HepG2 (cell line): Measurements from ENCODE around the gene PLD3. TPM values are rescaled to one million over a fixed set of nuclear protein-coding genes. Genes with fewer than 3 reads are reported as not detected.

Source experiments
- ATAC-seq: fragments of 200-7000 bp; cut with Tn5 transposase; 3 replicates; pipeline ENCODE4 v1.9.1; 2020; ENCODE audit warnings: mild to moderate bottlenecking, moderate library complexity
- BruUV-seq: library from RNA; stranded (reverse); fragments of 400-500 nt; replicated peaks from 2 replicates; lab custom pipeline; 2021; lab: Mats Ljungman, UMichigan
- CTCF ChIA-PET: fragments of 300-600 bp; formaldehyde crosslinking; extraction: SDS; loops from one replicate; lab custom pipeline; 2021; ENCODE audit warnings: low total read pairs, inconsistent platforms, low intra/inter-chr PET ratio; lab: Yijun Ruan, JAX
- POLR2A ChIA-PET: fragments of 350-600 bp; sonication (Branson Sonifier 250); formaldehyde crosslinking; loops from one replicate; lab custom pipeline; 2020; ENCODE audit warnings: antibody characterized with exemption, inconsistent platforms; lab: Yijun Ruan, JAX
- DNase-seq: peaks from one replicate; pipeline ENCODE4 v3.0.0-alpha.2; 2015; ENCODE audit warnings: low spot score
- FAIRE-seq: peaks from 3 replicates; lab custom pipeline; 2011; peaks lifted over from hg19 to GRCh38; lab: Jason Lieb, UNC
- H2AFZ ChIP-seq: one replicate; pipeline ENCODE4 v1.6.1; 2011; ENCODE audit warnings: low read length, inconsistent platforms
- H3K27ac ChIP-seq: fragments of 300-600 bp; 3 replicates; pipeline ENCODE4 v1.8.0; 2011; ENCODE audit warnings: mixed run types, mild to moderate bottlenecking, mixed read lengths, low read length, inconsistent platforms; ENCODE audit not compliant: insufficient read depth; ENCODE audit errors: extremely low read length
- H3K27me3 ChIP-seq, 2 experiments: fragments of 200-600 bp in 1 of 2; 2 replicates in 1 of 2; 3 replicates in 1 of 2; pipeline versions ENCODE4 v1.6.0 to v1.8.0; 2011; ENCODE audit warnings: low read length in 2 of 2, mild to moderate bottlenecking in 2 of 2, moderate library complexity in 2 of 2, inconsistent platforms in 1 of 2; ENCODE audit not compliant: insufficient read depth in 2 of 2, control insufficient read depth in 1 of 2
- H3K36me3 ChIP-seq, 2 experiments: fragments of 200-600 bp in 1 of 2; replicated peaks in 1 of 2; 2 replicates in 1 of 2; 3 replicates in 1 of 2; pipeline versions ENCODE4 v1.5.1 to v1.8.0; 2011; ENCODE audit warnings: low read length in 2 of 2, inconsistent platforms in 1 of 2; ENCODE audit not compliant: insufficient read depth in 2 of 2, control insufficient read depth in 1 of 2
- H3K4me1 ChIP-seq: 2 replicates; pipeline ENCODE4 v1.5.1; 2012; ENCODE audit warnings: low read length, inconsistent platforms; ENCODE audit not compliant: insufficient read depth
- H3K4me2 ChIP-seq: 2 replicates; pipeline ENCODE4 v1.6.0; 2011; ENCODE audit warnings: low read depth, low read length, inconsistent platforms
- H3K4me3 ChIP-seq, 3 experiments: fragments of 200-600 bp in 1 of 3; sonication (generic), shearing (Covaris generic) in 1 of 3; replicated peaks in 1 of 3; 2 replicates each; pipeline ENCODE4 v1.5.1; 2011 to 2016; ENCODE audit warnings: low read length in 3 of 3, inconsistent platforms in 2 of 3, low read depth in 2 of 3, mild to moderate bottlenecking in 2 of 3, control low read depth in 1 of 3, mixed read lengths in 1 of 3; ENCODE audit not compliant: insufficient read depth in 1 of 3
- H3K79me2 ChIP-seq: one replicate; pipeline ENCODE4 v1.6.1; 2011; ENCODE audit warnings: low read length, inconsistent platforms; ENCODE audit not compliant: insufficient read depth
- H3K9ac ChIP-seq: 2 replicates; pipeline ENCODE4 v1.6.0; 2011; ENCODE audit warnings: mild to moderate bottlenecking, low read depth, low read length, inconsistent platforms; ENCODE audit not compliant: insufficient read depth
- H3K9me3 ChIP-seq: 2 replicates; pipeline ENCODE4 v1.5.1; 2012; ENCODE audit warnings: mild to moderate bottlenecking, low read length
- H4K20me1 ChIP-seq: 2 replicates; pipeline ENCODE4 v1.6.0; 2011; ENCODE audit warnings: inconsistent platforms, mild to moderate bottlenecking, low read length, moderate library complexity; ENCODE audit not compliant: insufficient read depth
- ATF5 ChIP-seq: sonication (generic); formaldehyde crosslinking; IDR thresholded peaks from 2 replicates; pipeline ENCODE4 v1.4.0; 2020; ENCODE audit warnings: mild to moderate bottlenecking, low read depth, missing genetic modification reagents
- BRCA1 ChIP-seq: sonication (generic); formaldehyde crosslinking; IDR thresholded peaks from 2 replicates; pipeline ENCODE4 v1.4.0; 2020; ENCODE audit warnings: missing genetic modification reagents
- CCAR2 ChIP-seq: fragments of 200-400 bp; formaldehyde crosslinking; optimal IDR thresholded peaks from 2 replicates; pipeline ENCODE3; 2018; ENCODE audit warnings: low read depth, mild to moderate bottlenecking, low read length, moderate library complexity
- DNMT1 ChIP-seq: sonication (generic); formaldehyde crosslinking; IDR thresholded peaks from 2 replicates; pipeline ENCODE4 v1.5.1; 2020; ENCODE audit warnings: mild to moderate bottlenecking, missing genetic modification reagents
- FOSL2 ChIP-seq: sonication (generic); formaldehyde crosslinking; IDR thresholded peaks from 2 replicates; pipeline ENCODE4 v1.4.0; 2020; ENCODE audit warnings: missing genetic modification reagents
- HNRNPK ChIP-seq: fragments of 200-400 bp; formaldehyde crosslinking; IDR thresholded peaks from 2 replicates; pipeline ENCODE4 v1.6.1; 2018; ENCODE audit warnings: low read length, low read depth, moderate library complexity, mild to moderate bottlenecking; ENCODE audit not compliant: poor library complexity, severe bottlenecking
- LCORL ChIP-seq, 2 experiments: fragments of 450-650 bp in 1 of 2; sonication (generic) in 1 of 2; formaldehyde crosslinking in 1 of 2; IDR thresholded peaks; 2 replicates each; pipeline versions ENCODE4 v1.5.0 to v1.6.1; 2017 to 2020; ENCODE audit warnings: antibody characterized with exemption in 1 of 2, missing genetic modification reagents in 1 of 2
- NCOA5 ChIP-seq: sonication (generic); formaldehyde crosslinking; IDR thresholded peaks from 2 replicates; pipeline ENCODE4 v1.4.0; 2020; ENCODE audit warnings: missing genetic modification reagents
- POLR2G ChIP-seq: fragments of 200-400 bp; formaldehyde crosslinking; IDR thresholded peaks from 2 replicates; pipeline ENCODE4 v1.6.1; 2018; ENCODE audit warnings: mild to moderate bottlenecking, low read depth, low read length, moderate library complexity
- SUZ12 ChIP-seq: fragments of 150-350 bp; IDR thresholded peaks from 2 replicates; pipeline ENCODE4 v1.6.1; 2014; ENCODE audit warnings: low read depth, low read length
- U2AF2 ChIP-seq: fragments of 200-400 bp; formaldehyde crosslinking; IDR thresholded peaks from 2 replicates; pipeline ENCODE4 v1.6.1; 2017; ENCODE audit warnings: low read depth, mild to moderate bottlenecking, low read length
- ZNF430 ChIP-seq: sonication (generic); formaldehyde crosslinking; IDR thresholded peaks from 2 replicates; pipeline ENCODE4 v1.9.0; 2021; ENCODE audit warnings: mild to moderate bottlenecking, missing genetic modification reagents
- ZNF850 ChIP-seq: sonication (generic); formaldehyde crosslinking; conservative IDR thresholded peaks from 2 replicates; pipeline ENCODE4 v1.9.0; 2021; ENCODE audit warnings: mild to moderate bottlenecking, missing genetic modification reagents
- WGBS: methylation state at CpG from one replicate; pipeline ENCODE4 v1.1.6; 2017; ENCODE audit warnings: low lambda C conversion rate; 5-methylcytosine and 5-hydroxymethylcytosine counted together
- in situ Hi-C: cut with HindIII; loops from 2 replicates; pipeline ENCODE4 v1.10.0; 2017; ENCODE audit warnings: low pct_unique_long_range_greater_than_20kb; ENCODE audit not compliant: extremely low pct_ligation_motif_present
- intact Hi-C: fragments of 100-400 bp; cut with micrococcal nuclease; formaldehyde crosslinking; loops from one replicate; pipeline ENCODE4 v1.10.0; 2022; ENCODE audit not compliant: unreplicated experiment
- polyA plus RNA-seq, 8 experiments: library from polyadenylated mRNA; depleted of rRNA in 3 of 8; stranded (reverse) in 7 of 8; unstranded in 1 of 8; fragments of >200 nt; fragmentation: Illumina TruSeq in 4 of 8; extraction: Trizol in 4 of 8; gene quantifications; 2 replicates each; pipeline versions ENCODE4 v1.2.1 to v1.2.3, GENCODE V29; 2011 to 2016; ENCODE audit warnings: low read depth in 4 of 8, missing spikeins in 1 of 8, mixed read lengths in 1 of 8; ENCODE audit not compliant: insufficient read depth in 1 of 8
- total RNA-seq, 5 experiments: library from RNA; depleted of rRNA; stranded (reverse); fragments of >200 nt; fragmentation: Illumina TruSeq; extraction: Trizol; gene quantifications; 2 replicates each; pipeline ENCODE4 v1.2.3, GENCODE V29; 2016; ENCODE audit warnings: low read depth in 1 of 5
- TF ChIP-seq, protein P1 (sequence below): sonication (generic); formaldehyde crosslinking; IDR thresholded peaks from 2 replicates; pipeline ENCODE4 v1.4.0; 2020; ENCODE audit warnings: mild to moderate bottlenecking, missing genetic modification reagents
- TF ChIP-seq, protein P2 (sequence below): sonication (generic); formaldehyde crosslinking; IDR thresholded peaks from 2 replicates; pipeline ENCODE4 v1.4.0; 2020; ENCODE audit warnings: missing genetic modification reagents
- TF ChIP-seq, protein P3 (sequence below): sonication (generic); formaldehyde crosslinking; IDR thresholded peaks from 2 replicates; pipeline ENCODE4 v1.5.0; 2020; ENCODE audit warnings: mild to moderate bottlenecking, missing genetic modification reagents

The PLD3 gene
- total and polyA plus RNA-seq, 2 of the 13 experiments (the other 11 are each of a cell fraction or from before 2014, with no cell fraction given): 45.7 to 164 TPM

GRCh38 chr19:40407714-40408597 is 59.5 kb downstream of the PLD3 start:
- intact Hi-C loops: no loop called here
- in situ Hi-C loops: no loop called here
- no peak overlapping the region for H2AFZ ChIP-seq
- TF ChIP-seq, protein P1, sequence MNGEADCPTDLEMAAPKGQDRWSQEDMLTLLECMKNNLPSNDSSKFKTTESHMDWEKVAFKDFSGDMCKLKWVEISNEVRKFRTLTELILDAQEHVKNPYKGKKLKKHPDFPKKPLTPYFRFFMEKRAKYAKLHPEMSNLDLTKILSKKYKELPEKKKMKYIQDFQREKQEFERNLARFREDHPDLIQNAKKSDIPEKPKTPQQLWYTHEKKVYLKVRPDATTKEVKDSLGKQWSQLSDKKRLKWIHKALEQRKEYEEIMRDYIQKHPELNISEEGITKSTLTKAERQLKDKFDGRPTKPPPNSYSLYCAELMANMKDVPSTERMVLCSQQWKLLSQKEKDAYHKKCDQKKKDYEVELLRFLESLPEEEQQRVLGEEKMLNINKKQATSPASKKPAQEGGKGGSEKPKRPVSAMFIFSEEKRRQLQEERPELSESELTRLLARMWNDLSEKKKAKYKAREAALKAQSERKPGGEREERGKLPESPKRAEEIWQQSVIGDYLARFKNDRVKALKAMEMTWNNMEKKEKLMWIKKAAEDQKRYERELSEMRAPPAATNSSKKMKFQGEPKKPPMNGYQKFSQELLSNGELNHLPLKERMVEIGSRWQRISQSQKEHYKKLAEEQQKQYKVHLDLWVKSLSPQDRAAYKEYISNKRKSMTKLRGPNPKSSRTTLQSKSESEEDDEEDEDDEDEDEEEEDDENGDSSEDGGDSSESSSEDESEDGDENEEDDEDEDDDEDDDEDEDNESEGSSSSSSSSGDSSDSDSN (CRISPR knock-in tag): no peak
- TF ChIP-seq ATF5 (CRISPR knock-in tag) (no peak), NCOA5 (no peak), FOSL2 (CRISPR knock-in tag) (0 out of 2 replicates have a peak, but pooled peaks have one; percentile 19), U2AF2 (no peak), LCORL (IDR thresholded peaks at IDR 0.05) (no peak), LCORL (CRISPR knock-in tag; IDR thresholded peaks at IDR 0.05) (no peak), ZNF430 (CRISPR knock-in tag) (no peak), ZNF850 (CRISPR knock-in tag) (no peak), SUZ12 (no peak), POLR2G (no peak), CCAR2 (no peak), BRCA1 (CRISPR knock-in tag) (no peak), DNMT1 (CRISPR knock-in tag) (no peak), HNRNPK (no peak)
- TF ChIP-seq, protein P2, sequence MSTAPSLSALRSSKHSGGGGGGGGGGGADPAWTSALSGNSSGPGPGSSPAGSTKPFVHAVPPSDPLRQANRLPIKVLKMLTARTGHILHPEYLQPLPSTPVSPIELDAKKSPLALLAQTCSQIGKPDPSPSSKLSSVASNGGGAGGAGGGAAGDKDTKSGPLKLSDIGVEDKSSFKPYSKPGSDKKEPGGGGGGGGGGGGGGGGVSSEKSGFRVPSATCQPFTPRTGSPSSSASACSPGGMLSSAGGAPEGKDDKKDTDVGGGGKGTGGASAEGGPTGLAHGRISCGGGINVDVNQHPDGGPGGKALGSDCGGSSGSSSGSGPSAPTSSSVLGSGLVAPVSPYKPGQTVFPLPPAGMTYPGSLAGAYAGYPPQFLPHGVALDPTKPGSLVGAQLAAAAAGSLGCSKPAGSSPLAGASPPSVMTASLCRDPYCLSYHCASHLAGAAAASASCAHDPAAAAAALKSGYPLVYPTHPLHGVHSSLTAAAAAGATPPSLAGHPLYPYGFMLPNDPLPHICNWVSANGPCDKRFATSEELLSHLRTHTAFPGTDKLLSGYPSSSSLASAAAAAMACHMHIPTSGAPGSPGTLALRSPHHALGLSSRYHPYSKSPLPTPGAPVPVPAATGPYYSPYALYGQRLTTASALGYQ (CRISPR knock-in tag): no peak
- TF ChIP-seq, protein P3, sequence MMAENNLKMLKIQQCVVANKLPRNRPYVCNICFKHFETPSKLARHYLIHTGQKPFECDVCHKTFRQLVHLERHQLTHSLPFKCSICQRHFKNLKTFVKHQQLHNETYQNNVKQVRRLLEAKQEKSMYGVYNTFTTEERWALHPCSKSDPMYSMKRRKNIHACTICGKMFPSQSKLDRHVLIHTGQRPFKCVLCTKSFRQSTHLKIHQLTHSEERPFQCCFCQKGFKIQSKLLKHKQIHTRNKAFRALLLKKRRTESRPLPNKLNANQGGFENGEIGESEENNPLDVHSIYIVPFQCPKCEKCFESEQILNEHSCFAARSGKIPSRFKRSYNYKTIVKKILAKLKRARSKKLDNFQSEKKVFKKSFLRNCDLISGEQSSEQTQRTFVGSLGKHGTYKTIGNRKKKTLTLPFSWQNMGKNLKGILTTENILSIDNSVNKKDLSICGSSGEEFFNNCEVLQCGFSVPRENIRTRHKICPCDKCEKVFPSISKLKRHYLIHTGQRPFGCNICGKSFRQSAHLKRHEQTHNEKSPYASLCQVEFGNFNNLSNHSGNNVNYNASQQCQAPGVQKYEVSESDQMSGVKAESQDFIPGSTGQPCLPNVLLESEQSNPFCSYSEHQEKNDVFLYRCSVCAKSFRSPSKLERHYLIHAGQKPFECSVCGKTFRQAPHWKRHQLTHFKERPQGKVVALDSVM (CRISPR knock-in tag): peak; percentile 74

More at GRCh38 chr19:40407714-40408597, 59.5 kb downstream of the PLD3 start:
- H3K27me3 ChIP-seq: peaks cover 2 to 22% of the 10 kb centered on the region in 2 experiments; a peak in 3 of 5 replicates
- WGBS: 30% methylated on average over 16 of the region's 22 CpGs
- ChIA-PET CTCF (no interaction called here), POLR2A (interaction anchor here (1.4 to 1.7 kb wide), 2 partner anchors 13 to 18 kb away, joined by 3 read pairs; partner anchors contain the start of gene SERTAD1)
- H3K9ac ChIP-seq: no peak overlapping the region
- peaks cover 41% of the 10 kb centered on the region for H3K4me1 ChIP-seq
- DNase-seq (no peak), FAIRE-seq (no peak), ATAC-seq (no peak)
- H3K4me2 ChIP-seq: peak overlapping the region; percentile 39; the same call in 1 of the 2 replicates
- peak overlapping the region in 1 of 3 experiments; percentile 33; a peak in 1 of 6 replicates for H3K4me3 ChIP-seq
- BruUV-seq: no TSS peak
- H3K79me2 ChIP-seq: no peaks in the 10 kb centered on the region
- H3K9me3 ChIP-seq: no peaks in the 10 kb centered on the region
- no peaks in the 10 kb centered on the region for H4K20me1 ChIP-seq
- no peaks in the 10 kb centered on the region for H3K36me3 ChIP-seq
- H3K27ac ChIP-seq: no peak overlapping the region
